IMR-90 (cell line): ENCODE data around the gene GAL3ST1. TPM values are rescaled to one million over a fixed set of nuclear protein-coding genes. Genes with fewer than 3 reads are reported as not detected.

Experiments
- ATAC-seq: fragments of 200-7000 bp; cut with Tn5 transposase; 2 replicates; pipeline ENCODE4 v1.9.1; 2020; ENCODE audit warnings: low read depth, mild to moderate bottlenecking, moderate library complexity
- BruUV-seq: library from RNA; stranded (reverse); fragments of 400-500 nt; replicated peaks from 2 replicates; lab custom pipeline; 2021; lab: Mats Ljungman, UMichigan
- CTCF ChIA-PET: fragments of 300-600 bp; formaldehyde crosslinking; extraction: SDS; loops from one replicate; lab custom pipeline; 2021; ENCODE audit warnings: antibody characterized with exemption; lab: Yijun Ruan, JAX
- POLR2A ChIA-PET: fragments of 300-600 bp; sonication (Branson Sonifier 250); formaldehyde crosslinking; loops from one replicate; lab custom pipeline; 2022; ENCODE audit warnings: antibody characterized with exemption; ENCODE audit not compliant: unreplicated experiment; lab: Charles Lee
- DNase-seq: peaks from one replicate; pipeline ENCODE4 v3.0.0; 2013
- H2AFZ ChIP-seq: replicated peaks from 2 replicates; pipeline ENCODE3; 2013; ENCODE audit warnings: low read length, mild to moderate bottlenecking; ENCODE audit not compliant: poor library complexity
- H2AK5ac ChIP-seq: 2 replicates; pipeline ENCODE4 v1.6.1; 2013; ENCODE audit warnings: low read depth, low read length, inconsistent platforms
- H2AK9ac ChIP-seq: replicated peaks from 2 replicates; pipeline ENCODE3; 2013; ENCODE audit warnings: mild to moderate bottlenecking, low read depth, low read length, moderate library complexity; ENCODE audit not compliant: poor library complexity
- H2BK120ac ChIP-seq: 2 replicates; pipeline ENCODE4 v1.6.1; 2013; ENCODE audit warnings: low read depth, low read length, inconsistent platforms
- H2BK15ac ChIP-seq: 3 replicates; pipeline ENCODE4 v1.6.1; 2013; ENCODE audit warnings: low read depth, low read length, inconsistent platforms
- H2BK20ac ChIP-seq: 2 replicates; pipeline ENCODE4 v1.6.1; 2013; ENCODE audit warnings: low read depth, mild to moderate bottlenecking, inconsistent platforms, low read length, moderate library complexity
- H2BK5ac ChIP-seq: 2 replicates; pipeline ENCODE4 v1.6.1; 2013; ENCODE audit warnings: mild to moderate bottlenecking, low read depth, low read length, inconsistent platforms; ENCODE audit not compliant: poor library complexity, severe bottlenecking
- H3K14ac ChIP-seq: replicated peaks from 2 replicates; pipeline ENCODE4 v1.6.1; 2013; ENCODE audit warnings: low read depth, low read length, inconsistent platforms
- H3K18ac ChIP-seq: 2 replicates; pipeline ENCODE4 v1.6.1; 2013; ENCODE audit warnings: low read depth, low read length, control low read depth
- H3K23ac ChIP-seq: 2 replicates; pipeline ENCODE4 v1.6.1; 2013; ENCODE audit warnings: low read depth, low read length, inconsistent platforms
- H3K27ac ChIP-seq: 2 replicates; pipeline ENCODE4 v1.5.1; 2013; ENCODE audit warnings: mild to moderate bottlenecking, control low read depth, low read length; ENCODE audit not compliant: insufficient read depth
- H3K27me3 ChIP-seq: 2 replicates; pipeline ENCODE4 v1.6.1; 2013; ENCODE audit warnings: low read length; ENCODE audit not compliant: control insufficient read depth, insufficient read depth
- H3K36me3 ChIP-seq: 2 replicates; pipeline ENCODE4 v1.6.1; 2013; ENCODE audit warnings: low read length, mixed read lengths; ENCODE audit not compliant: control insufficient read depth, insufficient read depth
- H3K4ac ChIP-seq: 2 replicates; pipeline ENCODE4 v1.6.1; 2013; ENCODE audit warnings: low read depth, low read length, inconsistent platforms
- H3K4me1 ChIP-seq: 2 replicates; pipeline ENCODE4 v1.6.1; 2013; ENCODE audit warnings: low read length, mixed read lengths; ENCODE audit not compliant: control insufficient read depth, insufficient read depth
- H3K4me2 ChIP-seq: 2 replicates; pipeline ENCODE4 v1.6.1; 2013; ENCODE audit warnings: low read depth, mild to moderate bottlenecking, control low read depth, low read length, moderate library complexity
- H3K4me3 ChIP-seq: 2 replicates; pipeline ENCODE4 v1.5.1; 2013; ENCODE audit warnings: low read depth, mild to moderate bottlenecking, control low read depth, low read length, moderate library complexity; ENCODE audit not compliant: insufficient read depth
- H3K56ac ChIP-seq: 2 replicates; pipeline ENCODE4 v1.6.1; 2013; ENCODE audit warnings: low read length, inconsistent platforms; ENCODE audit not compliant: insufficient read depth; ENCODE audit errors: extremely low read depth
- H3K79me1 ChIP-seq, 2 experiments: 2 replicates each; pipeline ENCODE4 v1.6.1; 2013; ENCODE audit warnings: low read length in 2 of 2, inconsistent platforms in 1 of 2, low read depth in 1 of 2
- H3K9ac ChIP-seq: 2 replicates; pipeline ENCODE4 v1.6.1; 2013; ENCODE audit warnings: low read depth, low read length, control low read depth
- H3K9me1 ChIP-seq: 2 replicates; pipeline ENCODE4 v1.6.1; 2013; ENCODE audit warnings: low read length, inconsistent platforms; ENCODE audit not compliant: insufficient read depth
- H3K9me3 ChIP-seq: 2 replicates; pipeline ENCODE4 v1.6.1; 2013; ENCODE audit warnings: low read length; ENCODE audit not compliant: control insufficient read depth, insufficient read depth
- H4K20me1 ChIP-seq: 2 replicates; pipeline ENCODE4 v1.6.1; 2013; ENCODE audit warnings: low read length, inconsistent platforms; ENCODE audit not compliant: insufficient read depth
- H4K5ac ChIP-seq: 2 replicates; pipeline ENCODE4 v1.6.1; 2013; ENCODE audit warnings: mild to moderate bottlenecking, low read depth, low read length, control low read depth
- H4K8ac ChIP-seq, 2 experiments: 2 replicates each; pipeline ENCODE4 v1.6.1; 2013; ENCODE audit warnings: low read depth in 2 of 2, low read length in 2 of 2, control low read depth in 1 of 2, inconsistent platforms in 1 of 2
- H4K91ac ChIP-seq: 2 replicates; pipeline ENCODE4 v1.6.1; 2013; ENCODE audit warnings: low read depth, low read length, inconsistent platforms; ENCODE audit not compliant: insufficient read depth
- BHLHE40 ChIP-seq: fragments of 150-350 bp; IDR thresholded peaks from 2 replicates; pipeline ENCODE4 v1.6.1; 2016; ENCODE audit warnings: mild to moderate bottlenecking, low read depth, low read length
- CEBPB ChIP-seq: IDR thresholded peaks from 2 replicates; pipeline ENCODE4 v1.6.1; 2012; ENCODE audit warnings: low read depth, low read length, improper control_type of control experiment
- CHD1 ChIP-seq: IDR thresholded peaks from 2 replicates; pipeline ENCODE4 v1.6.1; 2012; ENCODE audit warnings: low read depth, low read length, improper control_type of control experiment
- CTCF ChIP-seq: conservative IDR thresholded peaks from 2 replicates; pipeline ENCODE4 v1.5.1; 2012; ENCODE audit warnings: mild to moderate bottlenecking, low read depth, low read length, improper control_type of control experiment
- FOS ChIP-seq: fragments of 150-350 bp; IDR thresholded peaks from 2 replicates; pipeline ENCODE4 v1.6.1; 2016; ENCODE audit warnings: low read depth, low read length
- MAFK ChIP-seq: IDR thresholded peaks from 2 replicates; pipeline ENCODE4 v1.6.1; 2012; ENCODE audit warnings: low read depth, low read length, improper control_type of control experiment
- MAZ ChIP-seq: IDR thresholded peaks from 2 replicates; pipeline ENCODE4 v1.6.1; 2012; ENCODE audit warnings: low read depth, mild to moderate bottlenecking, low read length, improper control_type of control experiment, moderate library complexity, borderline replicate concordance
- MXI1 ChIP-seq: IDR thresholded peaks from 2 replicates; pipeline ENCODE4 v1.6.1; 2012; ENCODE audit warnings: low read depth, mild to moderate bottlenecking, low read length, moderate library complexity, borderline replicate concordance
- NFE2L2 ChIP-seq: fragments of 150-350 bp; IDR thresholded peaks from 2 replicates; pipeline ENCODE4 v1.6.1; 2016; ENCODE audit warnings: low read depth, mild to moderate bottlenecking, low read length
- POLR2A ChIP-seq: IDR thresholded peaks from 2 replicates; pipeline ENCODE4 v1.6.1; 2012; ENCODE audit warnings: mild to moderate bottlenecking, low read depth, low read length
- RAD21 ChIP-seq: IDR thresholded peaks from 2 replicates; pipeline ENCODE4 v1.6.1; 2012; ENCODE audit warnings: low read length, improper control_type of control experiment
- RCOR1 ChIP-seq: IDR thresholded peaks from 2 replicates; pipeline ENCODE4 v1.6.1; 2012; ENCODE audit warnings: mild to moderate bottlenecking, low read length, improper control_type of control experiment; ENCODE audit not compliant: insufficient replicate concordance
- RFX5 ChIP-seq: IDR thresholded peaks from 2 replicates; pipeline ENCODE4 v1.8.0; 2012; ENCODE audit warnings: low read depth, mild to moderate bottlenecking, low read length, moderate library complexity
- USF2 ChIP-seq: fragments of 150-350 bp; IDR thresholded peaks from 2 replicates; pipeline ENCODE4 v1.6.1; 2017; ENCODE audit warnings: mild to moderate bottlenecking, antibody characterized with exemption, low read length, low read depth
- WGBS, 2 experiments: methylation state at CpG; one replicate each; pipeline versions ENCODE4 v1.1.5 to v1.1.7; 2013; ENCODE audit warnings: missing lambda C conversion rate in 2 of 2; ENCODE audit not compliant: insufficient read length in 1 of 2; ENCODE audit errors: extremely low coverage in 2 of 2; 5-methylcytosine and 5-hydroxymethylcytosine counted together
- dilution Hi-C: fragments of 300-500 bp; cut with HindIII; formaldehyde crosslinking; loops from one replicate; pipeline ENCODE4 v1.14.3; 2018; ENCODE audit warnings: low sequenced_read_pairs; ENCODE audit not compliant: unreplicated experiment
- in situ Hi-C: fragments of 300-500 bp; cut with MboI; formaldehyde crosslinking; loops from 3 replicates; pipeline ENCODE4 v1.14.3; 2019; ENCODE audit warnings: low sequenced_read_pairs, inconsistent platforms, mixed read lengths
- intact Hi-C: fragments of 100-400 bp; cut with micrococcal nuclease; formaldehyde crosslinking; loops from 2 replicates; pipeline ENCODE4 v1.10.0; 2022
- polyA plus RNA-seq, 3 experiments: library from polyadenylated mRNA; depleted of rRNA; stranded (reverse); fragments of >200 nt; gene quantifications; 2 replicates each; pipeline ENCODE4 v1.2.3, GENCODE V29; 2012; ENCODE audit warnings: low replicate concordance in 1 of 3
- total RNA-seq: library from RNA; depleted of rRNA; stranded (reverse); fragments of >200 nt; gene quantifications from 2 replicates; pipeline ENCODE4 v1.2.3, GENCODE V29; 2012

The GAL3ST1 gene
- total and polyA plus RNA-seq, 2 of the 4 experiments (the other 2 are of a cell fraction), result not detected

- CTCF ChIA-PET, result interaction anchor here (0.9 to 1.0 kb wide), 3 partner anchors 9 to 28 kb away, joined by 3 to 4 read pairs (median 3); partner anchors contain the start of gene SLC35E4
- Histone ChIP-seq H4K20me1 (no peaks in the 10 kb centered on the region), H3K18ac (peak overlapping the region; percentile 5; the same call in 1 of the 2 replicates), H3K4me3 (peak overlapping the region; percentile 56), H3K14ac (peak overlapping the region; percentile 42; the same call in 1 of the 2 replicates), H3K4me1 (peaks cover 14% of the 10 kb centered on the region), H2BK5ac (peak overlapping the region; percentile 44), H2BK120ac (peak overlapping the region; percentile 50; the same call in 1 of the 2 replicates), H2AFZ (peak overlapping the region; percentile 94), H4K91ac (peak overlapping the region; percentile 66; the same call in 1 of the 2 replicates), H3K56ac (0 out of 2 replicates have a peak overlapping the region, but pooled peaks have one; percentile 0), H3K79me1 (no peaks in the 10 kb centered on the region; a peak in 1 of 4 replicates), H4K5ac (peak overlapping the region; percentile 32), H2AK9ac (peak overlapping the region; percentile 29), H3K36me3 (no peaks in the 10 kb centered on the region), H2AK5ac (peak overlapping the region; percentile 71), H3K4me2 (peak overlapping the region; percentile 92), H3K9me3 (no peaks in the 10 kb centered on the region), H3K27me3 (no peaks in the 10 kb centered on the region), H2BK15ac (peak overlapping the region; percentile 27; the same call in 1 of the 3 replicates), H3K23ac (peak overlapping the region; percentile 14; the same call in 1 of the 2 replicates), H3K4ac (peak overlapping the region; percentile 91), H3K27ac (peak overlapping the region; percentile 72), H3K9me1 (peaks cover 14% of the 10 kb centered on the region), H2BK20ac (peak overlapping the region; percentile 43), H4K8ac (peak overlapping the region; percentile 79 to 93), H3K9ac (peak overlapping the region; percentile 53; the same call in 1 of the 2 replicates)
- POLR2A ChIA-PET, result interaction anchor here (0.5 kb wide), 1 partner anchor 70 kb away, joined by 3 read pairs; no protein-coding TSS in a partner anchor
- dilution Hi-C loops (no loop called here), intact Hi-C loops (no loop called here), in situ Hi-C loops (no loop called here)
- no TSS peak for BruUV-seq
- ATAC-seq (no peak), DNase-seq (no peak)
- no CpG with 5 or more reads among the region's 7 CpGs for WGBS, 2 experiments
- no peak for TF ChIP-seq MAFK
- no peak for TF ChIP-seq MXI1
- no peak for TF ChIP-seq BHLHE40
- no peak for TF ChIP-seq CEBPB
- TF ChIP-seq POLR2A, result no peak
- no peak for TF ChIP-seq NFE2L2
- no peak for TF ChIP-seq CHD1
- TF ChIP-seq CTCF, result no peak
- TF ChIP-seq FOS, result no peak
- no peak for TF ChIP-seq USF2
- no peak for TF ChIP-seq MAZ
- no peak for TF ChIP-seq RCOR1
- TF ChIP-seq RAD21, result no peak
- no peak for TF ChIP-seq RFX5
Observed at GRCh38 chr22:30607300-30607930, 33.0 kb upstream of the GAL3ST1 start.
